Stomach (tissue), 4 donors: ENCODE results near the gene FARS2.

Source experiments
- CTCF ChIP-seq, 7 experiments: fragments of 450-650 bp in 4 of 7; fragments of 200-600 bp in 3 of 7; sonication (generic) in 3 of 7; IDR thresholded peaks; one replicate each; pipeline ENCODE4 v1.5.1; 2016 to 2019; ENCODE audit warnings: antibody characterized with exemption in 7 of 7, control low read depth in 2 of 7, mild to moderate bottlenecking in 1 of 7
- EP300 ChIP-seq: sonication (generic); formaldehyde crosslinking; IDR thresholded peaks from one replicate; pipeline ENCODE4 v1.6.1; 2017; ENCODE audit warnings: antibody characterized with exemption
- POLR2A ChIP-seq, 4 donors: fragments of 450-650 bp; IDR thresholded peaks; one replicate each; pipeline ENCODE4 v1.6.1; 2016; ENCODE audit warnings: antibody characterized with exemption in 4 of 4, control low read depth in 2 of 4, mild to moderate bottlenecking in 1 of 4, moderate library complexity in 1 of 4
- POLR2AphosphoS5 ChIP-seq, 3 donors: sonication (generic); formaldehyde crosslinking; IDR thresholded peaks; one replicate each; pipeline ENCODE4 v1.6.1; 2016; ENCODE audit warnings: antibody characterized with exemption in 3 of 3

- TF ChIP-seq POLR2A (IDR thresholded peaks at IDR 0.05): no peak
- no peak for TF ChIP-seq CTCF (IDR thresholded peaks at IDR 0.05)
- TF ChIP-seq EP300: no peak
- no peak for TF ChIP-seq POLR2AphosphoS5 (IDR thresholded peaks at IDR 0.05)
Measured at GRCh38 chr6:5644523-5645185, 383.3 kb downstream of the FARS2 start.
